Hematopoietic multipotent progenitor cell (in vitro differentiated cells): ENCODE measurements around the gene CHID1. TPM values are rescaled to one million over a fixed set of nuclear protein-coding genes. Genes with fewer than 3 reads are reported as not detected.

ENCODE experiments used
- DNase-seq, 3 donors: peaks; one replicate each; pipeline ENCODE4 v3.0.0-alpha.2; 2011 to 2015; ENCODE audit warnings: low read depth in 2 of 3, low spot score in 2 of 3
- total RNA-seq: library from RNA; depleted of rRNA; stranded (reverse); fragments of >200 nt; gene quantifications from one replicate; pipeline ENCODE4 v1.2.3, GENCODE V29; 2012

The CHID1 gene
- total RNA-seq, 1 donor: 36.1 TPM

- DNase-seq: no peak
Measured at GRCh38 chr11:889687-890475, 20.7 kb downstream of the CHID1 start.

GRCh38 chr11:889257-889656 lies 21.4 kb downstream of the CHID1 start:
- no peak for DNase-seq

- DNase-seq: no peak
Measured at GRCh38 chr11:888310-889212, 22.0 kb downstream of the CHID1 start.

GRCh38 chr11:887589-887988 lies 23.0 kb downstream of the CHID1 start:
- DNase-seq: no peak

GRCh38 chr11:886568-886967 lies 24.0 kb downstream of the CHID1 start:
- DNase-seq: no peak

- no peak for DNase-seq
Measured at GRCh38 chr11:884578-885070, 26.0 kb downstream of the CHID1 start.

GRCh38 chr11:883527-883926 lies 27.1 kb downstream of the CHID1 start:
- DNase-seq: no peak

GRCh38 chr11:882596-882995 lies 28.0 kb downstream of the CHID1 start:
- DNase-seq: no peak

GRCh38 chr11:880447-880846 lies 30.2 kb downstream of the CHID1 start:
- DNase-seq: no peak

- DNase-seq: peak in 2 of 3 donors; percentile 15 to 31
Measured at GRCh38 chr11:877565-877964, 33.0 kb downstream of the CHID1 start.

GRCh38 chr11:876545-876944 lies 34.1 kb downstream of the CHID1 start:
- DNase-seq: no peak

GRCh38 chr11:875769-876301 lies 34.8 kb downstream of the CHID1 start:
- DNase-seq: peak in 1 of 3 donors; percentile 14

- DNase-seq: no peak
Measured at GRCh38 chr11:875203-875602, 35.4 kb downstream of the CHID1 start.

GRCh38 chr11:873706-874105 lies 36.9 kb downstream of the CHID1 start:
- DNase-seq: no peak

GRCh38 chr11:872799-873198 lies 37.8 kb downstream of the CHID1 start:
- no peak for DNase-seq

GRCh38 chr11:871472-871871 lies 39.1 kb downstream of the CHID1 start:
- no peak for DNase-seq

GRCh38 chr11:870418-870817 lies 40.2 kb downstream of the CHID1 start:
- no peak for DNase-seq

GRCh38 chr11:870127-870413 lies 40.5 kb downstream of the CHID1 start:
- DNase-seq: no peak

GRCh38 chr11:869399-870126 lies 41.0 kb downstream of the CHID1 start:
- DNase-seq: no peak

- no peak for DNase-seq
Measured at GRCh38 chr11:868802-869201, 41.8 kb downstream of the CHID1 start.

- DNase-seq: no peak
Measured at GRCh38 chr11:868394-868793, 42.2 kb downstream of the CHID1 start.
